ENCODE data around the gene POLN.

The POLN gene

DNA sequence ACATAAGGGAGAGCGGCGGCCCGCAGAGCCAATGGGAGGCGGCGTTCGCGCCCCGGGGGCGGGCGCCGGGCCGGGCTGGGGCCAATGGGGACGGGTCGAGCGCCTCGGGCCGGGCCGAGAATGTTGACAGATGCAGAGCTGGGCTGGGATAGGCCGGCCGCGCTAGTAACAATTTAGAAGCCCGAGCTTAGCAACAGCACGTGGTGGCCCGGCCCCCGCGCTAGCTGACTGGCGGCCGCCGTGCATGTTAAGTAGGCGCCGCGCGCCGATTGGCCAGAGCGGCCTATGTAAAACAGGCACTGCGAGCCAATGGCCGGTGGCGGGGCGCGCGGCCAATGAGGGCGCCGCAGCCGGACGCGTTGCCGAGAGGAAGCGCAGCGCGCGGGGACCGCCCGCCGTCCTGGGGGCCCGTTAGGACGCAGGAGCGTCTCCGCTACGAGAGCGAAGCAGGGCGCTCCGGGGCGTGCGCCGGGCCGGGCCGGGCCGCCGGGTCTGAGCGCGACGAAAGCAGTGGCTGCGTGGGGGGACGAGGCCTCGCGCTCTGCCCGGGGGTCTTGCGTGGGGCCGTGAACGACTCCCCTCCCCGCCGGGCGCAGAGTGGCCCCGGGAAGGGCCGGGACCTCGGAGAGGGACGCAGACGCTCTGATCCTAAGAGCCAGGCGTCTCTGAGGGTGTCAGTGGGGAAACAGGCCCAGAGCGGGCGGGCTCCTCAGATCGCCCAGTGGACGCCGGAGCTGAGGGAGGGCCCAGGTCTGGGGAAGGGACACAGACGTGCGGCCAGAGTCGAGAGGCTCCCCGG lies 20.4 kb upstream of the POLN start:
- peak; percentile 90 for DNase-seq

DNA sequence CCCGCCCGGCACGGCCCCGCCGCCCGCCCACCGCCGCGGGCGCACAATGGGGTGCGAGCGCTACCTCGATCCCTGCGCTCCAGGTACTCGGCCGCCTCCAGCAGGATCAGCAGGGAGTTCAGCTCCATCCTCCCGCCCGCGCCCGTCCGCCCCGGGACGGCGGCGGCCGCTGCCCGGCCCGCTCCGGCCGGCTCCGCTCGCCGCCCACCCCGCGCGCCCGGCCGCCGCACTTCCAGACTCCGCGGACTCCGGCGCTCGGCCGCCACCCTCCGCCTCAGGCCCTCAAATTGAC lies 19.9 kb upstream of the POLN start, which contains the start of gene MXD4:
TSS of gene MXD4 (minus strand) at position 257 of the 292 bp plus-strand sequence. CDS start at position 128, 129 bp downstream.
- DNase-seq = no peak

DNA sequence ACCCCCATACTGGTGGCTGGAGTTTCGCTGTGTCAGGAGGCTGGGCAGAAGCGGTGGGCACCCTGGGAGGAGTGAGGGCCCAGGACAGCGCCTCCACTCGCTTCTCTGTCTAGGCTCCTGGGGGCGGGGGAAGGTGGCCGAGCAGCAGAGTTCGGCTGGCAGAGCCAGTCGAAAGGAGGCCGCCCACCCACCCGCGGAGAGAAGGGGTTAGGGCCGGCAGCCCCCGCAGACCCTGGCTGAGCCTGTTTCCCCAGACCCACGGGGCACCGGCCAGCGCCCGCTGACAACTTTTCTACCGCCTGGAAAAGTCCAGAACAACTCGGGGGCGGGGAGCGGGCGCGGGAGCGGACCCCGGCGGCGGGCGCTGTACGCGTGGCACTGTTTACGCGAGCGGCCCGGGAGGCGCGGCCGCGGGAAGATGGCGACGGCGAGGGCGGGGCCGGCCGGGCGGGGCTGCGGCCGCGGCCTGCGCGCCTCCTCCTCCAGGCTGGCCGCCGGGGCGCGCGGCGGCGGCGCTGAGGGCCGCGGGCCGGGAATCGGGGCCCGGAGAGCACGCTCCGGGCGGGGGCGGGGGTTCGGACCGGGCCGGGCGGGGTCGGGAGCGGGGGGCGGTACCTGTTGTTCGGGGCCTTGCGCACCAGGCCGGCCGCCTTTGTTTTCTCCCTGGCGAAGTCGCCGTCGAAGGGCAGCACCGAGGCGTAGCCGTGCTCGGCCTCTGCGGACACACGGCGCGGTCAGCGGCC lies 19.4 kb upstream of the POLN start:
- no peak for DNase-seq

DNA sequence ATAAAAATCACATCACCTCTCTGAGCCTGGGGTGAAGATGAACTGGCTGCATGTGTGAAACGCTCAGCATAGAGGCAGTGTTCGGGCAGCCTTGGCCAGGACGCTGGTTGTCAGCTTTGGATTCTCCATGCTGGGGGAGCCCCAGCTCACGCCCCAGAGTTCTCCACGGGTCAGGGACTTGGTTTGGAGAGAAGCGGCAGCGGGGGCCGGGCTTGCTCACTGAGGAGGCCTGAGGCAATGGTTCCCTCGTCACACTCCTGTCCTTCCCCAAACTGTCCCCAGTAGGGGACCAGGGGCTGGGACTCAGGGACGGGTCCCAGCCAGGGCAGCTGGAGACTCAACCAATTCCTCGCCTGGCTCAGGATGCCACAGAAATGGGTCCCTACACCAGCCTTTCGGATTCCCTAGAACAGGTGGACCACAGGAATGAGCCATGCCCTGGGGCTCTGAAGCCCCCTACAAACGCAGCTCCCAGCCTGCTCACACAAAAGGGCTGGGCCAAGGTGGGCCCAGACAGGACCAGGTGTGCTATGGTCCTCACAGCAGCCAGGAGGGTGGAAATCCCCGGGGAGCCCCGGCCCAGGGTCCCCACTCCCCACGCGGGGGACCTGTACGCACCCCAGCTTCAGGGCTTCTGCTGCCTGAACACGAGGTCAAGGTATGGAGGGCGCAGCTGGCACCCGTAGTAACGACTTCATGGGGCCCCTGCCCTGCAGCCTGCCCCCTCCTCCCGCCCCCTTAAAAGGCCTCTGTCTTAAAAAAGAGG lies 18.6 kb upstream of the POLN start:
- DNase-seq = no peak

DNA sequence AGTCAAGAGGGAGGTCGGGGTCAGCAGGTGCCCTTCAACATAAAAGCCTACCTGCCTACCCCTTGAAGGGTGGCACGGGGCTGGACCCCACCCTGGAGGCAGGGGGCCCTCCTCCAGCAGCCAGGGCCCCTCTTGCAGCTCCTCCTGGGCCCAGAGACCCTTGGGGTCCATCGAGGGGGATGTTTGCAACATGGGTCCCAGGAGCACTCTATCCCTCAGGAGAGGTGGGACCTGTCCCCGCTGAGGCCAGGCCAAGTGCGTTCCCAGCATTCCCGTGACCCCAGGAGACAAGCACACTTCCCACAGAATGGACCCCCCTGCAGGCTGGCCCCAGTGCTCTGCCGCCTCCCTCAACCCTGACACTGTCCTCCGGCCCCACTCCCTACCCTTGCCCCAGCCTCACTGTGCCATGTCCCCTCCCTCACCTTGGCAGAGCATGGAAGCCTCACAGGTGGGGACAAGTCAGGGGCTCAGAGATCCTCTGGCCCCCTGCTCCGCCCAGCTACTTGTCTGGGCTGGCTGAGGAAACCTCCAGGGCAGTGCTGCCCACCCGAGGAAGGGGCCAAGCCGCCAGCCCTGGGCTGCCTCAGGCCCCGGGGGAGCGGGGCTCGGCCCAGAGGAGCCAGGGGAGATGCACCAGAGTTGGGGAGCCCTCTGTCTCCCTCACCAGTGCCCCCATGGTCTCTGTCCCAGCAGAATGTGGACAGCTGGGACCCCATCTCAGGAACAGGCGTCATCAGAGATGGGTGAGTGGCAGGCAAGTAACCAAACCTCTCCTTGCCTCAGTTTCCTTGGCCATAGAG lies 17.8 kb upstream of the POLN start:
- DNase-seq = no peak

DNA sequence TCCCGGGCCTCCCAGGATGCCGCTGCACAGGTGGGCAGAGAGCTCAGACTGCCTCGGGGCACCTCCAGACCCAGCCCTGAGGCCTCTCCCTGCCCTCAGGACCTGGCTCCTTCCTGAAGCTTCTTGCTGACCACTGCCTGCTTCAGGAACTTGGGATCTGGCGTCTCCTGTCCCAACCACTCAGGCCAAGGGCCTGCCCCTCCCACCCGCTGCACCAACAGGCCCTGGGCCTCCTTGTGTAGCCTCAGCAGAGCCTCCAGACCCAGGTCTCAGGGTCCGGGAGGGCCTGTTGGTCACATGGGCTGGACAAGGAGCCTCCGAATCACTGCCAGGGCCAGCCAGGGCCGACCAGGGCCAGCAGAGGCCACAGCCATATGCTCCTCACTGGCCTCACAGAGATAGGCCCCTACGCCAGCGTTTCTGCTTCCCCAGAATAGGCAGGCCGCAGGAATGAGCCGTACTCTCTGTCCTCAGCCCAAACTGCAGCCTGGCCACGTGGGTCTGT lies 17.2 kb upstream of the POLN start:
- no peak for DNase-seq

DNA sequence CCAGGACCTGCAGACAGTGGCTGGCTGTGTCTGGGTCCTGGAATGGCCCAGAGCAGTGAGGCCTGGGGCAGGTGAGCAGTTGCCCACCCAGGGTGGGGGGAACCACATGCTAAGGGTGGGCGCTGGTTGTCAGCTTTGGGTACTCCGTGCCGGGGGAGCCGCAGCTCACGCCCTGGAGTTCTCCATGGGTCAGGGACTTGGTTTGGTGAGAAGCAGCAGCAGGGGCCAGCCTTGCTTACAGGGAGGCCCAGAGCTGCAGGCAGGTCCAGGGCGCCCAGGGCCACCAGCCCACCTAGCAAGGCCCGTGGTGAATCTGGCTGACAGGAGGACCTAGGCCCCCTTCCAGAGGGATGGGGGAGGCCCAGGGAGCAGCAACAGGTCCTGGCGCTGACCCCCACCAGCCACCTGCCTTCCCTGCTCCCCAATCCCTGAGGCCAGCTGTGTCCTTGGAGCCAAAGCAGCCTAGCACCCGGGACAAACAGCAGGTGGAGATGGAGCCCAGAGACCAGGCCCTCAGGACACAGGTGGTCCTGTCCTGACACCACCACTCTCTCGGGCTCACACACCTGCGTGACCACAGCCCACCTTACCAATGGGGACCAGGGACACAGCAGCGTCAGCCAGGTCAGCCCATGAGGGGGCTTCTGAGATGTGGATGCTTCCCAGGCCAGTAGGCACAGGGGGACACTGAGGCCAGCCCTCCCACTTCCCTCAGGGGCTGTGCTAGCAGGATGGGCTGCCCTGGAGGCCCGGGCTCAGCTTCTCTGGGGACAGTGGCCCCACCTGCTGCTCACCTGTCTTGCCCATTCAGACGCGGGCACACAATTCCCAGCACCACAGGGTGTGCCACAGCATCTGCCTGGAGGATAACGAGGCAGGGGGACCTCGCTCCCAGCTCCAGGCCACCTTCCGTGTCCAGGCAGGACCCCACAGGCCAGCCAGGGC lies 16.4 kb upstream of the POLN start:
- DNase-seq = no peak

DNA sequence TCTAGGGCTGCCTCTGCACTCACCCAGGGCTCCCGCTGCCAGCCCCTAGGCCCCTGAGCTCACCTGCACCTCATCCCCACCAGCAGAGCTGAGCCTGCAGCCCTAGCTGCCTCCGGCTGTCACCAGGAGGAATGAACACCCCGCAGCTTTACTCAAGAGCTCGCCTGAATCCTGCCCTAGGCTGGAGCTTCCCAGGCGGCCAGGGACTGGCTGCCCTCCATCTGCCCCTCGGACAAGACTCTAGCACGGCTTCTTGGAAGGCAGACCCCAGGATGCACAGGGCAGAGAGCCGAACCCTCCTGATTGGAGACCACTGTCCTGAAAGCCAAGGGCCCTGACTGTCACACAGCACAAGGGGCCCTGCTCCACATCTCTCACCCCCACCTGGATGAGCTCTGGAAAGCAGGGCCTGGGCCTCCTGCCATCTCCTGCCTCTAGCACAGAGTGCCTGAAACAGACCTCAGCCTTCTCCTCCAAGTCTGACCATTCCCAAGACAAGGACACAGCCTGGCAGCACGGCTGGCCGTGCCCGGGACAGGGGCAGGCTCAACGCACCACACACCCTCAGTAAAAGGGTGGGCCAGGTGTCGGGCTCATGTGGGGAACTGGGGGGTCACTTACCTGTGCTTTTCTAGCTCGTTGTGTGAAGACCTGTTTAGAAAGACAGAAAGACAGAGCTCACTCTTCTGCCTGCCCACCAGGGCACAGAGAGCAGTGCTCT lies 15.6 kb upstream of the POLN start:
- DNase-seq = no peak

DNA sequence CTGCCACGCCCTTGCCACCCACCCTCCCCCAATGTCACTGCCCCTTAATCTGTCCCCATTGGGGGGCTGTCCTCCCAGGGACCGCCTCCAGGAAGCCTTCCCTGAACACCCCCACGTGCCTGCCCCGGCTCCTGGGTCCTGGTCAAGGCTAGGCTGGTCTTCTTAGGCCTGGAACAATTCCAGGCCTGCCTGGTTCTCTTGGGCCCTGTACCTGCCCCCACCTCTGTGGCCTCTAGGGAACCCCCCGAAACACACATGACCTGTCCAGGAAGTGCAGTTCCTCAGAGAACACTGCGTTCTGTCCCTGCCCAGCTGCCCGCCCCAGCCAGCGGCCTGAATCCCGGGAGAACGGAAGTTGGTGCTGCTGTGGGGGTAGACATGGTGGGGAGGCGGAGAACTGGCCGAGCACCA lies 14.9 kb upstream of the POLN start:
- DNase-seq = no peak

DNA sequence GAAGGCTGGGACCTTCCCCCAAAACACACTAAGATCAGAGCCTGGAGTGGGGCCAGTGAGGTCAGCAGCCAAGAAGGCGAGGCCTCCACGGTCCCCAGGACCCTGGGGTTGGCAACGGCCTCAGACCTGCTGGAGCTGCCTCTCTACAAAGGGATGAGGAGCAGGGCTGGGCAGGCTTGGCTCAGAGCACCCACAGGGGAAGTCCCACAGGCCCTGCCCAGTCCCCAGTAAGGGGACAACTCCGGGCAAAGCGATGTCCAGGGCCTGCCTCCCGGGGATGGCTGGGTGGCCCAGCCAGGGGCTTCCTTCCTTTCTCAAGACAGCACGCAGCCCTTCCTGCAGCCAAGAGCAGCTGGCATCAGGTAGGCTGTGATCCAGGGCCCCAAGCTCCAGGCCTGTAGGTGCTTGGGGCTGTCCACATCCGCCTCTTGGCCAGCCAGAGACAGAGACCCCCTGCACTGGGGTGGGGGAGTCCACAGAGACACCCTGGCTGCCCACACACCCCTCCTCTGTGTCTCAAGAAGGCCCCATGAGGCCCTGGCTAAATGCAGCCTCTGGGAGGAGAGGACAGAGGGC lies 14.3 kb upstream of the POLN start:
- DNase-seq = no peak

DNA sequence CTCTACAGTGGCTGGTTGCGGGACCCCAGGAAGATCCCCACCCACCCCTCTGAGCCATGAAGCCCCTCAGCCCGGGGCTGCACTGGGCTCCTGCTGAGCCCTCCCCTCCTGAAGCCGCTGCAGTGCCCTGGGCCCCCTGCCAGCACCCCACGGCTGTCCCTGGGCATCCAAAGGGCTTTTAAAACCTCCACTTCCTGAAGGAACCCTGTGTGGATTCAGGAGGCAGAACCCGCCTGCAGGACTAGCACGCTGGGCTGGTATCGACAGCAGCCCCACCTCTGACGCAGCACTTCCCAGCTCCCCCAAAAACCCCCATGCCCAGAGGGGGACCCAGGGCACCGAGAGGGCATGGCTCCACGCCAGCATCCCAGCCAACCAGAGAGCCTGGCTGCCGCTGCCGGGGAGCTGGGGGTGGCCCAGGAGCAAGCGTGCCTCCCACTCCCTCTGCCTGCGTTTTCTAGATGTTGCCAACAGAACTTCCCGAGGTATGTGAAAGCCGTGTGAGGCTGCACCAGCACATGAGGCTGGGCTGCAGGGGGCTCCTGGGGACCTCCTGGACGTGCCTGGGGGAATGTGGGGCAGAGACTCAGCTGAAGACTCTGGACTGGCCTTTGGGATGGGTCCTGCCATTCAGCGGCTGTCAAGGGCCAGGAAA lies 13.7 kb upstream of the POLN start:
- no peak for DNase-seq

DNA sequence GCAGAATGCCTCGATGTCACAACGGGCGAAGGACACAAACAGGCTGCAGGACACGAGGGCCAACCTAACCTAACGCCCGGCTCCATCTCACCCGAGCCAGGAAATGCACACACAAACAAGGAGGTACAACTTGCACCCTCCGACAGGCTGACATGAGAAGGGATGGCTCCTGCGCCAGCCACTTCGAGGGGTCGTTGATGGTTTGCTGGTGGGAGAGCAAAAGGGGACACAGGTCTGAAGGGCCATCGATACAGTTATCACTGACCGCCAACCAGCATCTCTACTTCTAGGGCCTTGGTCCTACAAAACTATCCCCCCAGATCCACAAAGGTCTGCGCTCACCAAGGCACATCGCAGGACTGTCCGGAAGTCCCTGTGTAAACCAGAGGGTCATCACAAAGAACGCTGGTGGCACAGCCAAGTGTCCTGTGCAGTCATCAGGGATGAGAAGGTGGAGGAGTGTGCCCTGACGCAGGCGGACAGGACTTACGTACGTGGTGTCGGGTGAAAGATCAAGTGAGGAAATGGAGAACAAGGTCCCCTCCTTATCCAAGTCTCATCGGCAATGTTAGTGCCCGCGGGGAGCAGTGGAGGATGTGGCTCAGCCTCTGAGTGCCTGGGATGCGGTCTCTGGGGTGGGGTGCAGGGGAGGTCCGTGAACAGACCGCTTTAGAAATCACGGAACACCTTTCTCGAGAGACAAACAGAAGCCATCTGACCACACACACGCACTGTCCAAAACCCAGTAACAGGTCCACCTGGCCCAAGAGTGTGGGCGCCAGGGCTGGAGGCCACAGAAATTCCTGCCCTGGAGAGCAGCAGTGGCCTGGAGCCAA lies 13.0 kb upstream of the POLN start:
- no peak for DNase-seq

DNA sequence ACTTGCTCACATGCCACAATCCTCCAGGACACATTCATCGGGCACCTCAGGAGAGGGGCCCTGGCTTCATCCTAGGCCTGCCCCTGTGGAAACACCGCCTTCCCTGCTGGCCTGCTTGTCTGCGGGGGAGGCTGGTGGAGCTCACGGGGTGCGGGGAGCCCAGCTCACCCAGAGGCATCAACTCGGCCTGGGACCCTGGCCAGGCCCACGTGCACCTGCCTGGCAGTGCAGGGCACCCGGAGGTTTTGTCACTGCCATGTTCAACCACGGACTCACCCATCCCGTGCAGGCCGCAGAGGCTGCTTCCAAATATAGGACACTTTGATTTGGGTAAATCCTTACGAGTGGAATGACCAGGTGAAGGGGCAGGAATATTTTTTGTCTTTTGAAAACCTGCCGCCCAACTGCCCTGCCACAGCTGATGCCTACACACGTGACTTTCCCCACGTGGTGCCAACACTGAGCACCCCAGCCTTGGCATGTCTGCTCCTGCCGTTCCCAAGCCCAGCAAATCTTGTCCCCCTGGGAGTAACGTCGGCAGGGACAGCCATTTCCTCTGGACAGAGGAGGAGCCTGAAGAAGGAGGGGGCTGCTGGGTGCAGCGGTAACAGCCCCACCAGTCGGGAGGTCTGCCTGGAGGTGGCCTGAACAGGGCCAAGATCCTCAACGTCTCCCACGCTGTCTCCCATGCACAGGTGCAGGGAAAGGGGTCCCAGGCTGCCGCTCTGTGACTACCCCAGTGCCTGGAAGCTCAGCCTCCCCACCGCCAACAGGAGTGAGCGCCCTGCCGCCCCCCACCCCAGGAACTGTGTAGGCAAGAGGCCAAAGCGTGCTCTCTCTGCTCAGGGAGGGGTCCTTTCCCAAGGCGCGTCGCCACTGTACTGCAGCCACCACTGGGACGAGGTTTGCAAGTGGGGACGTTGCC lies 11.5 kb upstream of the POLN start:
- no peak for DNase-seq

DNA sequence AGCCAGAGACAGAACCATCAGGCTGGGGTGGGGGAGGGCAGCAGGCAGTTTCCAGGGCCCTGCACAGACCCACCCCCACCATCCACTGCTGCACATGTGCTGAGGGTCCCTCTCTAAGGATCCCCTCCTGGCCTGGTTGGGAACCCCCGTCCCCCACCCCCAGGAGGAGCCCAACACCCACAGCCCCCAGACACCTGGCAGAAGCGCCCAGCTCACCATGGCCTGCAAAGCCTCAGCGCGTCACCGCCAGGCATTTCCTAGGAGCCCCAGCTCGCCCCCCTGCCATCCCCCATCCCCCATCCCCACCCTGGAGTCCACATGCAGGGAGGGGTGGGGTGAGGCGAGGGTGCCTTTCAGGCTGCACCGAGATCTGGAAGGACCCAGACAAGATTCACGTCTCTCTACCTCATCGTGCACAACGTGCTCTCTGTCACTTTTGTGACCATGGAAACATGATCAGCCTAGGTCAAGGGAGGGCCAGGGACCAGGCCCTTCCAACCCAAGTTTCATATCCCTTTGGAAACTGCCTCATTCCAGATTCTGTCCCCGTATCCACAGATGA lies 10.7 kb upstream of the POLN start:
- DNase-seq = no peak

DNA sequence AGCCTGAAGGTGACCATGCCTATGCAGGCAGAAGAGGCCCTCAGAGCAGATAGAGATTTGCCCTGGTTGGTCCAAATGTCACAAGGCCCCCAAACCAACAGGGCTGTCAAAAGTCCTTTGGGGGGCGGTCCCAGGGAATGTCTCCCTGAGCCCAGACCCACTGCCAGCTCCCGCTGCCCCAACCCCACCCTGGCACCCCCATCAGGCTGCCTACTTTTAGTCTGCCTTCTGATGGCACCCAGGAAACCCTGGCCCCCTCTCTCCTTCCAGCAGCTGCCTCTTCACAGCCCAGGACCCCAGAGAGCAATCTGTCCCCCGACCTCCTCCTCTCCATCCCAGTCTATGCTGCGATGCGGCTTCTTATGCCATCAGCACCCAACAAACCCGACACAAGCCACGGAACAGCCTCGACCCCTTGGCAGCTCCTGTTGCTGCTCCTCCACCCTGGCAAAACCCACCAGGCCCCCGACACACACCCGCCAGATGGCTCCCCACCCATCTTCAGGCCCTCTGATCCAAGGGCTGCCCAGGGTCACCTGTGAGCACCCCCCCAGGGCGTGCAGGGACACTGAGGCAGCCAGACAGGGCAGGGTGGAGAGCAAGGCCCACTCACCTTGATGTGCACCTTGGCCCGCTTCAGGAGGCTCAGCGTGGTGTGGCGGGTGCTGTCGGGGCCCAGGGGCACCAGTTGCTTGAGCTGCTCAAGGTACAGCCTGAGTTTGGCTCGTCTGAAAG lies 10.0 kb upstream of the POLN start:
- DNase-seq = no peak

DNA sequence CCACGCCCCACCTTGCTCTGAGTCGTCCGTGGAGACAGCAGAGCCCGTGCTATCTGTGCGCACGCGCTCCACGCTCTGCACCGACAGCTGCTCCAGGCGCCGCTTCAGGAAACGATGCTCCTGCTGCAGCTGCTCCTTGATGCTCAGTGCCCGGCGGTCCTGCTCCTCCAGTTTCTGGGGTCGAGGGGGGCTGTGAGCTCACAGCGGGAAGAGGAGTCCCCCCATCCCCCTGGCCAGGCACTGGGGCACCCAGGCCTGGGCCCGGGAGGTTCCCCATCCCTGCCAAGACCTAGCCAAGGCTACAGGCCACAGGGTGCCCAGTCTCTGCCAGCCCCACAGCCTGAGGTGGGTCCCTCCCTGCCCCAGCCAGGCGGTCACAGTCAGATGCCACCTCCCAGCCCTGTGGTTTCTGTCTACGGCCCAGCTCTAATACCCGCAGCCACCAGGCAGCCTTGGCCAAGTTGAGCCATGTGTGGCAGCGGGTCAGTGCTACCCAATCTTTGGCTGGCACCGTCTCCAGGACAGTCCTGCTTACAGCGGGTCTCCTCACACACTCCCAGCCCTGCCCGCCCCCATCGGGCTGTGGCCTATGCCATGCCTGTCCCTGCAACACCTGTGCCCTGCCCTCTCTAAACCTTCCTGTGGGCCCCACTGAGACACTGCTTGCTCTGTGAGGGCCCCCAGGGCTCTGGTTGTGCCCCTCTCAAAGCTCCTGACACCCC lies 9.3 kb upstream of the POLN start:
- no peak for DNase-seq

Measured in activated T-cell treated with anti-CD3 and anti-CD28 coated beads for 4 hours (primary cell).